Neural crest cell (in vitro differentiated cells): ENCODE measurements around the gene STK11. TPM values are rescaled to one million over a fixed set of nuclear protein-coding genes. Genes with fewer than 3 reads are reported as not detected.

Source experiments
- DNase-seq: peaks from one replicate; pipeline ENCODE4 v3.0.0; 2021; ENCODE audit warnings: low read depth, mixed read lengths, low spot score
- H3K27ac Mint-ChIP-seq: one replicate; pipeline ENCODE4 v1.8.0; 2021; ENCODE audit warnings: mild to moderate bottlenecking, mixed read lengths; ENCODE audit not compliant: unreplicated experiment
- H3K27me3 Mint-ChIP-seq: 2 replicates; pipeline ENCODE4 v1.8.0; 2021; ENCODE audit warnings: low read depth, mild to moderate bottlenecking, mixed read lengths
- H3K36me3 Mint-ChIP-seq: 2 replicates; pipeline ENCODE4 v1.8.0; 2021; ENCODE audit warnings: low read depth, mild to moderate bottlenecking, mixed read lengths
- H3K4me1 Mint-ChIP-seq: 2 replicates; pipeline ENCODE4 v1.8.0; 2021; ENCODE audit warnings: mixed read lengths
- H3K4me3 Mint-ChIP-seq: one replicate; pipeline ENCODE4 v1.8.0; 2021; ENCODE audit warnings: mild to moderate bottlenecking, mixed read lengths
- H3K9me3 Mint-ChIP-seq: 2 replicates; pipeline ENCODE4 v1.8.0; 2021; ENCODE audit warnings: mixed read lengths
- total RNA-seq: library from RNA; stranded (reverse); gene quantifications from 2 replicates; pipeline ENCODE4 v1.2.1, GENCODE V29; 2021
- TF ChIP-seq, protein P1 (sequence below): fragments of 200-600 bp; sonication (generic); conservative IDR thresholded peaks from 2 replicates; pipeline ENCODE4 v1.5.0; 2021; ENCODE audit warnings: antibody characterized with exemption, mild to moderate bottlenecking

The STK11 gene
- total RNA-seq, 1 donor from 2014 or later, result 60.2 TPM

DNA sequence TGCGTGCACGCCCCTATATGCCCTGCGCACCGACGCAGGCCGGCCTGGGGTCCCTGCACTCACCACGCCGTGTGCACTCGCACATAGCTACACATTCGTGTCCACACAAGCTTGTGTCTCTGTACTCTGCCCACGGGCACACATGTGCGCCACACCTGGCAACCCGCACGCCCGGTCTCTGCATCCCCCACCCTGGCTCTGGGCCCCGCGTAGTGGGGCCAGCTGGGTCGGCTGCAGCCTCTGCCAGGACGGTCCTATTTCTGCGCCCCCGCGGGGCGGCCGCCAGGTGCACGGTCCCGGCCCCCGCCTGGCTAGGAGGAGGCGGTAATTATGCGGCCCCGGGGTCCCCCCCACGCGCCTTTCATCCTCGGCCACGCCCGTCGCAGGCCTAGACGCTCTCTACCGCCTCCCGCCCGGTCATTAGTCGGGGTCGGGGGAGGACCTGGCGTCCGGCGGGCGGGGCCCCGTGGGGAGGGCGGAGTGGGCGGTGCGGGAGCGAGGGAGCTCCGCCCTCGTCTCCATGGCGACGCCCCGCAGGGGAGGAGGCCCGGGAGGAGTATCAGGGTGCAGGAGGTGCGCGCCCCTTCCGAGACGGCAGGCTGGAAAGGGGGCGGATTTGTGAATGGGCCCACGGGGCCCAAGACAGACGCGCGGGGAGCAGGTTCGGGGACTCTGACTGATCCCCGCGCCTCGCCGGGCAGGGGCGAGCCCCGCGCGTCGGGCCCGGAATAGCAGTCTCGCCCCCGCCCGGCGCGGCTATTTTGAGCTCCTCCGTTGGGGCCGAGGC lies 60.7 kb downstream of the STK11 start:
- TF ChIP-seq, protein P1, sequence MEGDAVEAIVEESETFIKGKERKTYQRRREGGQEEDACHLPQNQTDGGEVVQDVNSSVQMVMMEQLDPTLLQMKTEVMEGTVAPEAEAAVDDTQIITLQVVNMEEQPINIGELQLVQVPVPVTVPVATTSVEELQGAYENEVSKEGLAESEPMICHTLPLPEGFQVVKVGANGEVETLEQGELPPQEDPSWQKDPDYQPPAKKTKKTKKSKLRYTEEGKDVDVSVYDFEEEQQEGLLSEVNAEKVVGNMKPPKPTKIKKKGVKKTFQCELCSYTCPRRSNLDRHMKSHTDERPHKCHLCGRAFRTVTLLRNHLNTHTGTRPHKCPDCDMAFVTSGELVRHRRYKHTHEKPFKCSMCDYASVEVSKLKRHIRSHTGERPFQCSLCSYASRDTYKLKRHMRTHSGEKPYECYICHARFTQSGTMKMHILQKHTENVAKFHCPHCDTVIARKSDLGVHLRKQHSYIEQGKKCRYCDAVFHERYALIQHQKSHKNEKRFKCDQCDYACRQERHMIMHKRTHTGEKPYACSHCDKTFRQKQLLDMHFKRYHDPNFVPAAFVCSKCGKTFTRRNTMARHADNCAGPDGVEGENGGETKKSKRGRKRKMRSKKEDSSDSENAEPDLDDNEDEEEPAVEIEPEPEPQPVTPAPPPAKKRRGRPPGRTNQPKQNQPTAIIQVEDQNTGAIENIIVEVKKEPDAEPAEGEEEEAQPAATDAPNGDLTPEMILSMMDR, result no peak
- H3K9me3 Mint-ChIP-seq, result no peaks in the 10 kb centered on the region
- H3K27ac Mint-ChIP-seq, result no peak overlapping the region
- H3K36me3 Mint-ChIP-seq, result peaks cover 7% of the 10 kb centered on the region
- H3K4me1 Mint-ChIP-seq, result peaks cover 72% of the 10 kb centered on the region
- H3K27me3 Mint-ChIP-seq, result peaks cover 30% of the 10 kb centered on the region
- peak overlapping the region; percentile 86 for H3K4me3 Mint-ChIP-seq
- DNase-seq, result peak; percentile 56

DNA sequence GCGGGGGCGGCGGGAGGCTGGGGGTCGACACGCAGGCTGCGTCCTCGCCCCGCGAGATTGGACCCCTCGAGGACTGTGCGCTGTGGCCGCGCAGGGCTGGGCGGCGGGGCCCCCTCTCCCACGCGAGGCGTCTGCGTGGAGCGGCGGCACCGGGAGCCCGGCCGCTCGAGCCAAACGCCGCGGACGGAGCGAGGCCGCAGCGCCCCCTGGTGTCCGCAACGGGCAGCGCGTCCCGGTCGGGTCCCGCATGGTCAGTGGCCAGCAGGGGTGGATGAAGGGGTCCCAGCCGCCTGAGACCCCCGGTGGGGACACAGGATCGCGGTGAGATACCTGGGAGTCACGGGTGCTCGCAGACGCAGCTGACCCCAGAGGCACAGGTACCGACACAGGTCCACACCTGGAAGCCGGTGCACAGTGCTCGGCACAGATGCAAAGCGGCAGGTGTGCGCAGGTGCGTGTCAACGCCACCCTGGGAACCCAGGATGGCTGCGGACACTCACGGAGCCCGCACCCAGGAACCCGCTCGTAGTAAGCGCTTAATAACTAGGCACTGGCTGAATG lies 61.4 kb downstream of the STK11 start:
- Mint-ChIP-seq H3K4me3 (peak overlapping the region; percentile 80), H3K27ac (peak overlapping the region; percentile 62)
- peak; percentile 89 for DNase-seq

DNA sequence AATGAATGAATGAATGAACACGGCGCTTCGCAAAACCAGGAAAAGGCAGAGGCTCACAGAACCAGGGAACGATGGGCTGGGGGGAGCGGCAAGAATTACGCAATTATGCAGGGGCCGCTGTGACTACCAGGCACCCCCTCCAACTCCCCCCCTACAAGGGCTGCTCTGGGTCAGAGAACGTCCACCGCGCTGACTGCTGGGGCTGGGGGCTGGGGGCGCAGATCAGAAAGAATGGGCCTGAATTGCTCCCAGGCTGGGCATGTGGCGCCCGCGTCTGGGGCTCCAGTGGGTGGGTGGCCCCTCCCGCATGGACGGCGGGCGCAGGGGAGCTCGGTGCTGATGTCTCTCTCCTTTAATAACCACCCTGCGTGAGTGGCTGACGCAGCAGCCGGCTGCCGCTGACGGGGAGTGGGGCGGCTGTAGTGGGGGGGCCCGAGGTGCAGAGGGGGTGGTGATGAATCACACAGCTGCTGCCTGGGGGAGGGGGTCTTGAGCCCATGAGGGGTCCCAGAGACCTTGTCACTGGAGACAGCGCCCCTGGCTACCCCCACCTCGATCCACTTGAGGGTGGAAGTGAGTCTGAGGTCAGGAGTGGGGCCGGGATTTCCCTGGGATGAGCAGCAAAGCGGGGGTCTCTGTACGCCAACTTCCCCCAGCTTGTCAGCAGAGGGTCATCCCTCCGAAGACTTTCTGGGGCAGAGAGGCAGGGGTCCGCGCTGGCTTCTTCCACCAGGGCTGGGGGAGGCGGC lies 62.1 kb downstream of the STK11 start:
- peaks cover 13% of the 10 kb centered on the region for H3K36me3 Mint-ChIP-seq
- H3K4me3 Mint-ChIP-seq, result peak overlapping the region; percentile 80
- no peak for DNase-seq
- H3K27ac Mint-ChIP-seq, result peak overlapping the region; percentile 62
- H3K4me1 Mint-ChIP-seq, result peaks cover 72% of the 10 kb centered on the region
- peaks cover 25% of the 10 kb centered on the region for H3K27me3 Mint-ChIP-seq
- TF ChIP-seq, protein P1, result no peak
- H3K9me3 Mint-ChIP-seq, result no peaks in the 10 kb centered on the region

More for the DNA sequence above, 61.4 kb downstream of the STK11 start:
- Mint-ChIP-seq H3K9me3 (no peaks in the 10 kb centered on the region), H3K4me1 (peaks cover 72% of the 10 kb centered on the region), H3K36me3 (peaks cover 12% of the 10 kb centered on the region), H3K27me3 (peaks cover 24% of the 10 kb centered on the region)
- TF ChIP-seq, protein P1, result peak; percentile 97

DNA sequence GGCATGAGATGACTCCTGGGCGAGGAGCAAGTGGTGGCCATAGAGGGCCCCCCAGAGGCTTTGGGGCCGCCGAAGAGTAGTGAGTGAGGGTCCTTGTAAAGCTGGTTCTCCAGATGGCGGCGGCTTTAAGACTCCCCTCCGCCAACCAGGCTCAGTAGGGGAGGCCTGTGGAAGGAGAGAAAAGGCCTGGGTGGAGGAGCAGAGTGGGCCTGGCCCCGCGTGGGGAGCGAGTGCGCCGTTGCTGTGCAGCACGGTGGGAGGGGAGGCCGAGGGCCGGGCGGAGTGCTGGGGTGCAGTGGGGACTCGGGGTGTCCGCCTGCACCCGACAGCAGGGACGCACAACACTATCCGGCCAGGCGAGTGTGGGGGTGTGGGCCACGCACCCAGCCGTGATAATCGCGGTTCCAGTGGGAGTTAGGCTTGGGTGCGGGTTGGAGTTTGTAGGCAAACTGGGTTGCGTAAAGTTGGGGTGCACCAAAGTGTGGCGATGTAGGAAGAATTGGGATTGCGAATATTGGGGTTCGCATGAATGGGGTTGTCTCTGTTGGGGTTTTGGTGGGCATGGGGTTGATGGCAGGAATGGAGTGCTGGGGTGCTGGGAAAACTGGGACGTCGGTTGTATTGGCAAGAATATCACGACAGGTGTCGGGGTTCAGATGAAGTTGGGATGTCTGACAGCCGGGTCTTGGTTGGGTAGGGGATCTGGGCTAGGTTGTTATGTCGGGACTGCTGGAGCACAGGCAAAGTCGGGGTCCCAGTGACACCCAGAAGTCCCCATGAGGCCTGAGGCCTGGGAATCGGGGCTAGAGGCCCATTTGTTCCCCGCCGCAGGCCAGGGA lies 62.9 kb downstream of the STK11 start:
- Mint-ChIP-seq H3K27ac (peak overlapping the region; percentile 67), H3K4me3 (peak overlapping the region; percentile 89), H3K27me3 (peaks cover 26% of the 10 kb centered on the region), H3K9me3 (no peaks in the 10 kb centered on the region), H3K36me3 (peaks cover 17% of the 10 kb centered on the region), H3K4me1 (peaks cover 72% of the 10 kb centered on the region)
- no peak for DNase-seq
- TF ChIP-seq, protein P1, result no peak

DNA sequence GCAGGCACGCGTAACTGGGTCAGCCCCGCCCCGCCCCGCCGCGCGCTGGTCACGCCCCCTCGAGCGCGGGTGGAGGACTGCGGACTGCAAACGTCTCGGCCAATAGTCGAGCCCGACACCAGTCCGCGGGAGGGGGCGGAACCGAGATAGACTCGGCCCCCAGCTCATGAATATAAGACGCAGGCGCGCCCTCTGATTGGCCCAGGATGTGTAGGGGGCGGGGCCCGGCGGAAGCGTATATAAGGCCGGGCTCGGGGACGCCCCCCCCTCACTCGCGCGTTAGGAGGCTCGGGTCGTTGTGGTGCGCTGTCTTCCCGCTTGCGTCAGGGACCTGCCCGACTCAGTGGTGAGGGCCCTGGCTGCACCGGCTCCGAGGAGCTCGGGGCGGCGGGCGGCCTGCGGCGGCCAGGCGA lies 63.5 kb downstream of the STK11 start, which contains the start of gene CIRBP:
Gene CIRBP (plus strand): TSS at position 268 of the 413 bp plus-strand sequence. CDS start 1,602 bp downstream, outside the sequence.
- Mint-ChIP-seq H3K36me3 (peaks cover 23% of the 10 kb centered on the region), H3K4me3 (peak within 1 kb of the TSS; percentile 91), H3K27me3 (peaks cover 32% of the 10 kb centered on the region), H3K4me1 (peaks cover 76% of the 10 kb centered on the region), H3K27ac (peak within 1 kb of the TSS; percentile 98), H3K9me3 (no peaks in the 10 kb centered on the region)
- DNase-seq, result peak; percentile 99
- TF ChIP-seq, protein P1, result no peak
